Skeletal muscle cell (primary cell): ENCODE measurements around the gene PRKD2.

Source experiments
- DNase-seq: peaks from one replicate; pipeline ENCODE4 v3.0.0-alpha.2; 2010; ENCODE audit warnings: low read depth
- H3K4me3 ChIP-seq: 2 replicates; pipeline ENCODE4 v1.5.1; 2011; ENCODE audit warnings: low read depth, mild to moderate bottlenecking, control low read depth, low read length, moderate library complexity

PRKD2 gene

GRCh38 chr19:46744005-46744691 lies 27.2 kb upstream of the PRKD2 start:
- peak overlapping the region; percentile 83 for H3K4me3 ChIP-seq
- DNase-seq = no peak

GRCh38 chr19:46742926-46743480 lies 26.1 kb upstream of the PRKD2 start:
- DNase-seq = no peak
- H3K4me3 ChIP-seq = no peak overlapping the region

- H3K4me3 ChIP-seq = no peak overlapping the region
- no peak for DNase-seq
These were observed 24.5 kb upstream of the PRKD2 start for GRCh38 chr19:46741447-46741846.

GRCh38 chr19:46739290-46739771 lies 22.4 kb upstream of the PRKD2 start:
- H3K4me3 ChIP-seq = no peak overlapping the region
- DNase-seq = no peak

GRCh38 chr19:46737761-46738171 lies 20.9 kb upstream of the PRKD2 start:
- DNase-seq = no peak
- no peak overlapping the region for H3K4me3 ChIP-seq

GRCh38 chr19:46737298-46737654 lies 20.4 kb upstream of the PRKD2 start:
- DNase-seq = no peak
- H3K4me3 ChIP-seq = no peak overlapping the region

GRCh38 chr19:46736531-46737297 lies 19.8 kb upstream of the PRKD2 start:
- no peak for DNase-seq
- no peak overlapping the region for H3K4me3 ChIP-seq

- no peak for DNase-seq
- no peak overlapping the region for H3K4me3 ChIP-seq
These were observed 16.9 kb upstream of the PRKD2 start for GRCh38 chr19:46733690-46734292.

GRCh38 chr19:46732966-46733689 lies 16.2 kb upstream of the PRKD2 start:
- no peak overlapping the region for H3K4me3 ChIP-seq
- no peak for DNase-seq

- DNase-seq = no peak
- no peak overlapping the region for H3K4me3 ChIP-seq
These were observed 15.4 kb upstream of the PRKD2 start for GRCh38 chr19:46732172-46732938.

- H3K4me3 ChIP-seq = no peak overlapping the region
- DNase-seq = no peak
These were observed 14.7 kb upstream of the PRKD2 start for GRCh38 chr19:46731584-46731983.

GRCh38 chr19:46731007-46731501 lies 14.1 kb upstream of the PRKD2 start:
- peak; percentile 75 for DNase-seq
- no peak overlapping the region for H3K4me3 ChIP-seq

- no peak for DNase-seq
- H3K4me3 ChIP-seq = no peak overlapping the region
These were observed 13.7 kb upstream of the PRKD2 start for GRCh38 chr19:46730595-46730994.

- H3K4me3 ChIP-seq = no peak overlapping the region
These were observed 13.3 kb upstream of the PRKD2 start for GRCh38 chr19:46730187-46730586.

GRCh38 chr19:46729696-46730095 lies 12.8 kb upstream of the PRKD2 start:
- no peak for DNase-seq
- no peak overlapping the region for H3K4me3 ChIP-seq

More at GRCh38 chr19:46730187-46730586, 13.3 kb upstream of the PRKD2 start:
- no peak for DNase-seq

- H3K4me3 ChIP-seq = no peak overlapping the region
These were observed 11.9 kb upstream of the PRKD2 start for GRCh38 chr19:46728693-46729339.

GRCh38 chr19:46728208-46728607 lies 11.3 kb upstream of the PRKD2 start:
- no peak for DNase-seq
- no peak overlapping the region for H3K4me3 ChIP-seq

More at GRCh38 chr19:46728693-46729339, 11.9 kb upstream of the PRKD2 start:
- no peak for DNase-seq

- DNase-seq = no peak
- no peak overlapping the region for H3K4me3 ChIP-seq
These were observed 10.8 kb upstream of the PRKD2 start for GRCh38 chr19:46727757-46728156.
